Liver (tissue), 9 donors: ENCODE results near the gene CAPN3. TPM values are rescaled to one million over a fixed set of nuclear protein-coding genes. Genes with fewer than 3 reads are reported as not detected.

ENCODE experiments used
- DNase-seq: peaks from one replicate; pipeline ENCODE4 v3.0.0-alpha.2; 2017; ENCODE audit warnings: low spot score
- H3K27ac ChIP-seq, 2 donors: one replicate each; pipeline ENCODE4 v1.7.0; 2013; ENCODE audit warnings: inconsistent platforms in 2 of 2, low read length in 2 of 2, control low read depth in 1 of 2, low read depth in 1 of 2, mild to moderate bottlenecking in 1 of 2
- H3K27me3 ChIP-seq, 4 donors: one replicate each; pipeline versions ENCODE4 v1.6.1 to v1.7.0; 2013; ENCODE audit warnings: low read length in 3 of 4, inconsistent platforms in 1 of 4, mild to moderate bottlenecking in 1 of 4, moderate library complexity in 1 of 4; ENCODE audit not compliant: control insufficient read depth in 4 of 4, insufficient read depth in 4 of 4
- H3K36me3 ChIP-seq, 4 donors: one replicate each; pipeline versions ENCODE4 v1.6.1 to v1.7.0; 2013; ENCODE audit warnings: low read length in 3 of 4, mild to moderate bottlenecking in 3 of 4, low read depth in 1 of 4, moderate library complexity in 1 of 4; ENCODE audit not compliant: control insufficient read depth in 4 of 4, insufficient read depth in 3 of 4
- H3K4me1 ChIP-seq, 4 donors: one replicate each; pipeline versions ENCODE4 v1.6.1 to v1.7.0; 2013; ENCODE audit warnings: low read length in 3 of 4, mild to moderate bottlenecking in 3 of 4, moderate library complexity in 1 of 4; ENCODE audit not compliant: control insufficient read depth in 4 of 4, insufficient read depth in 4 of 4
- H3K4me3 ChIP-seq, 3 donors: one replicate each; pipeline versions ENCODE4 v1.6.1 to v1.7.0; 2013; ENCODE audit warnings: low read length in 3 of 3, control low read depth in 1 of 3, low read depth in 1 of 3, mild to moderate bottlenecking in 1 of 3
- H3K9ac ChIP-seq, 2 donors: one replicate each; pipeline ENCODE4 v1.7.0; 2013; ENCODE audit warnings: low read length in 2 of 2, mild to moderate bottlenecking in 2 of 2, moderate library complexity in 2 of 2, control low read depth in 1 of 2, low read depth in 1 of 2
- H3K9me3 ChIP-seq, 4 donors: one replicate each; pipeline versions ENCODE4 v1.6.1 to v1.7.0; 2013; ENCODE audit warnings: low read length in 3 of 4; ENCODE audit not compliant: control insufficient read depth in 4 of 4
- CTCF ChIP-seq: fragments of 150-350 bp; IDR thresholded peaks from 2 replicates; pipeline ENCODE4 v1.5.1; 2017; ENCODE audit warnings: improper control_type of control experiment, low read depth, low read length; ENCODE audit not compliant: missing input control
- EGR1 ChIP-seq, 2 donors: IDR thresholded peaks; 2 replicates each; pipeline ENCODE4 v1.6.1; 2016 to 2018; ENCODE audit warnings: antibody characterized with exemption in 2 of 2, low read depth in 2 of 2
- FOXA1 ChIP-seq: IDR thresholded peaks from 2 replicates; pipeline ENCODE4 v1.6.1; 2016; ENCODE audit warnings: antibody characterized with exemption
- FOXA2 ChIP-seq: IDR thresholded peaks from 2 replicates; pipeline ENCODE4 v1.6.1; 2016; ENCODE audit warnings: antibody characterized with exemption
- HNF4A ChIP-seq, 2 donors: conservative IDR thresholded peaks; 2 replicates each; pipeline ENCODE4 v1.6.1; 2016; ENCODE audit warnings: antibody characterized with exemption in 2 of 2, mild to moderate bottlenecking in 2 of 2
- HNF4G ChIP-seq: IDR thresholded peaks from 2 replicates; pipeline ENCODE4 v1.6.1; 2016; ENCODE audit warnings: antibody characterized with exemption
- JUND ChIP-seq, 2 donors: IDR thresholded peaks; 2 replicates each; pipeline ENCODE4 v1.6.1; 2016; ENCODE audit warnings: antibody characterized with exemption in 2 of 2
- MAX ChIP-seq: IDR thresholded peaks from 2 replicates; pipeline ENCODE4 v1.6.1; 2016; ENCODE audit warnings: antibody characterized with exemption
- NR2F2 ChIP-seq: IDR thresholded peaks from 2 replicates; pipeline ENCODE4 v1.6.1; 2016; ENCODE audit warnings: antibody characterized with exemption
- RAD21 ChIP-seq, 2 donors: IDR thresholded peaks; 2 replicates each; pipeline ENCODE4 v1.6.1; 2016; ENCODE audit warnings: antibody characterized with exemption in 2 of 2, mild to moderate bottlenecking in 2 of 2
- SP1 ChIP-seq: IDR thresholded peaks from 2 replicates; pipeline ENCODE4 v1.6.1; 2018; ENCODE audit warnings: antibody characterized with exemption, mild to moderate bottlenecking
- TAF1 ChIP-seq: conservative IDR thresholded peaks from 2 replicates; pipeline ENCODE4 v1.6.1; 2016; ENCODE audit warnings: antibody characterized with exemption, mild to moderate bottlenecking
- YY1 ChIP-seq: IDR thresholded peaks from 2 replicates; pipeline ENCODE4 v1.6.1; 2016; ENCODE audit warnings: antibody characterized with exemption, mild to moderate bottlenecking
- ZBTB33 ChIP-seq: IDR thresholded peaks from 2 replicates; pipeline ENCODE4 v1.6.1; 2016; ENCODE audit warnings: antibody characterized with exemption
- WGBS: extraction: QIAGEN DNeasy Blood & Tissue Kit; methylation state at CpG from one replicate; pipeline ENCODE4 v1.1.7; 2013; 5-methylcytosine and 5-hydroxymethylcytosine counted together
- polyA plus RNA-seq, 2 donors: library from polyadenylated mRNA; stranded (reverse) in 1 of 2; unstranded in 1 of 2; fragments of 200-250 nt in 1 of 2; fragments of >200 nt in 1 of 2; fragmentation: Nextera tagmentation in 1 of 2; extraction: Ambion mirVana in 1 of 2; gene quantifications; one replicate each; pipeline versions ENCODE4 v1.2.1 to v1.2.3, GENCODE V29; 2013 to 2015
- total RNA-seq, 2 donors: library from RNA; depleted of rRNA; stranded (reverse); fragments of >200 nt; gene quantifications; one replicate each; pipeline ENCODE4 v1.2.3, GENCODE V29; 2014
- donor health status: healthy.
- donor health status: healthy.
- donor health status: healthy.
- donor health status: healthy.
- donor health status: healthy.

The CAPN3 gene
- total and polyA plus RNA-seq, 4 donors, result 2.0 to 6.1 (median 4.2) TPM

GRCh38 chr15:42364529-42364928 lies 5.2 kb downstream of the CAPN3 start:
- no peak overlapping the region for H3K27ac ChIP-seq

GRCh38 chr15:42365921-42366550 lies 6.7 kb downstream of the CAPN3 start:
- WGBS, result 96% methylated on average over 5 of the region's 5 CpGs
- Histone ChIP-seq H3K27ac (no peak overlapping the region), H3K9me3 (no peaks in the 10 kb centered on the region), H3K4me3 (no peak overlapping the region), H3K36me3 (peaks cover 0 to 3% (median 1%) of the 10 kb centered on the region in 4 donors), H3K27me3 (no peaks in the 10 kb centered on the region), H3K4me1 (no peaks in the 10 kb centered on the region), H3K9ac (no peak overlapping the region)
- TF ChIP-seq RAD21 (IDR thresholded peaks at IDR 0.05) (no peak), HNF4A (conservative IDR thresholded peaks at IDR 0.05) (no peak), ZBTB33 (no peak), YY1 (no peak), EGR1 (IDR thresholded peaks at IDR 0.05; ENCODE audit: low read depth in 2 of 2) (no peak), JUND (IDR thresholded peaks at IDR 0.05) (no peak)
- no peak for DNase-seq

More at GRCh38 chr15:42364529-42364928, 5.2 kb downstream of the CAPN3 start:
- no peak overlapping the region for H3K4me3 ChIP-seq
- H3K36me3 ChIP-seq, result peaks cover 0 to 6% (median 3%) of the 10 kb centered on the region in 4 donors
- no peak for TF ChIP-seq HNF4A (conservative IDR thresholded peaks at IDR 0.05)
- TF ChIP-seq TAF1, result no peak
- no peak for TF ChIP-seq MAX
- TF ChIP-seq NR2F2, result no peak
- TF ChIP-seq SP1, result no peak
- no peak for TF ChIP-seq JUND (IDR thresholded peaks at IDR 0.05)
- no peak for TF ChIP-seq FOXA2
- TF ChIP-seq CTCF, result no peak
- no peak for TF ChIP-seq HNF4G
- no peak for TF ChIP-seq ZBTB33
- TF ChIP-seq FOXA1, result no peak
- no peak for TF ChIP-seq YY1
- TF ChIP-seq EGR1 (IDR thresholded peaks at IDR 0.05; ENCODE audit: low read depth in 2 of 2), result no peak
- DNase-seq, result no peak
- no peaks in the 10 kb centered on the region for H3K9me3 ChIP-seq
- H3K9ac ChIP-seq, result no peak overlapping the region
- WGBS, result 72% methylated on average over 1 of the region's 1 CpG
- H3K27me3 ChIP-seq, result no peaks in the 10 kb centered on the region
- H3K4me1 ChIP-seq, result no peaks in the 10 kb centered on the region
